SK-N-MC (cell line): ENCODE data around the gene ITGA8.

Source experiments
- EZH2 ChIP-seq: fragments of 200-600 bp; sonication (generic); IDR thresholded peaks from one replicate; pipeline ENCODE4 v1.6.1; 2017; ENCODE audit warnings: antibody characterized with exemption
- FOXP2 ChIP-seq: optimal IDR thresholded peaks from 2 replicates; pipeline ENCODE3; 2011; ENCODE audit warnings: mild to moderate bottlenecking, moderate library complexity; ENCODE audit not compliant: insufficient read depth; ENCODE audit errors: extremely low read length, control extremely low read depth
- POLR2AphosphoS5 ChIP-seq: IDR thresholded peaks from 2 replicates; pipeline ENCODE4 v1.6.1; 2012; ENCODE audit warnings: mild to moderate bottlenecking, low read depth, low read length, borderline replicate concordance

- TF ChIP-seq FOXP2 = no peak
- no peak for TF ChIP-seq POLR2AphosphoS5
- TF ChIP-seq EZH2 = no peak
Measured at GRCh38 chr10:15543994-15544393, 175.7 kb downstream of the ITGA8 start.
